NOMO-1 (cell line): ENCODE results near the gene KLF12.

Source experiments
- DNase-seq, 2 experiments: peaks; one replicate each; lab custom pipeline; 2025; ENCODE audit not compliant: unreplicated experiment in 2 of 2; lab: John Stamatoyannopoulos, UW

KLF12 gene

GRCh38 chr13:74135326-74136083 lies 1.3 kb upstream of the KLF12 start:
- DNase-seq = peak in 1 of 2 experiments; percentile 39

GRCh38 chr13:74134777-74135325 lies 647 bp upstream of the KLF12 start:
- DNase-seq = no peak

GRCh38 chr13:74133657-74134201 lies 475 bp downstream of the KLF12 start:
- no peak for DNase-seq

- DNase-seq = no peak
Observed at GRCh38 chr13:74132776-74133656, 1.2 kb downstream of the KLF12 start.

DNA sequence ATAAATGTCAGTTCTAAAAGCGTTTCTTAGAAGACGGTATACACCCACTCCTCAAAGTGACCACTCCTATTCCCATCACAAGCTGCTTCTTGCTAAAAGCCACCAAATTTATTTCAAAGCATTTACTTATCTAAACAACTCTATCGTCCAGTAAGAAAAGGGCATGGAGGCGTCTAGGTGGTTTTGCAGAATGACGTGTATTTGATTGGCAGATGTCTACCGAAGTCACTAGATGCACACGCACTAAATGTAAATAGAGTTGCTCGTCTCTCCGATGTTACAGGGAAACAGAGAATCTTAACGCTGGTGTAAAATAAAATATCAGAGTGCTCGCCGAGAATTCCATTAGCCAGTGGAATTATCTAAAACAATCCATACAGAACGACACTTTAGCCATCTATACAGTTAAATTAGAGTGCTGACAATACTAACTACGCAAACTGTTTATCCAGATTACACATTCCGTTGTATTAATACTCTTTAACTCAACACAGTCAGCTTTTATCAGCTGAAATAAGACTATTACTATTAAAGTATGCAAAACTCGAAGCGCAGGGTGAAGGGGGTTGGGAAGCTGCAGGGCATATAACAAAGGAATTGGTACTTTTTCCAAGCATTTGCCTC lies 1.9 kb downstream of the KLF12 start:
- no peak for DNase-seq

GRCh38 chr13:74131227-74131626 lies 3.0 kb downstream of the KLF12 start:
- no peak for DNase-seq

GRCh38 chr13:74129500-74130191 lies 4.6 kb downstream of the KLF12 start:
- no peak for DNase-seq

GRCh38 chr13:74128156-74128767 lies 5.9 kb downstream of the KLF12 start:
- DNase-seq = no peak

- DNase-seq = no peak
Observed at GRCh38 chr13:74118328-74118727, 15.9 kb downstream of the KLF12 start.

GRCh38 chr13:74117207-74117705 lies 16.9 kb downstream of the KLF12 start:
- no peak for DNase-seq

GRCh38 chr13:74115133-74115532 lies 19.1 kb downstream of the KLF12 start:
- DNase-seq = no peak

DNA sequence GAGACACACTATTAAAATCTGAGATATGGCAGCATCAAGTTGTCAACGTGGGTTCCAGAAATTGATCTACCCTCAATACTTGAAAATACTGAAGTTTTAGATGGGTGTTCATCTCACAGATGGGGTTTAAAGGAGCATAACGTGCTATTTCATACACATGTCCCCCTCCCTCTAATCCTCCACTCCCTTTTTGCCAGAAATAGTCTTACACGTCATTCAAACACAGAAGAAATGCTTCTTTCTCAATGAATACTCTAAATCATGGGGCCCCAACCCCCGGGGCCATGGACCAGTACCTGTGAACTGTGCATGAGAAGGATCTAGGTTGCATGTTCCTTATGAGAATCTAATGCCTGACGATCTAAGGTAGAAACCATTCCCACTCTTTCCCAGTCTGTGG lies 19.6 kb downstream of the KLF12 start:
- DNase-seq = no peak

DNA sequence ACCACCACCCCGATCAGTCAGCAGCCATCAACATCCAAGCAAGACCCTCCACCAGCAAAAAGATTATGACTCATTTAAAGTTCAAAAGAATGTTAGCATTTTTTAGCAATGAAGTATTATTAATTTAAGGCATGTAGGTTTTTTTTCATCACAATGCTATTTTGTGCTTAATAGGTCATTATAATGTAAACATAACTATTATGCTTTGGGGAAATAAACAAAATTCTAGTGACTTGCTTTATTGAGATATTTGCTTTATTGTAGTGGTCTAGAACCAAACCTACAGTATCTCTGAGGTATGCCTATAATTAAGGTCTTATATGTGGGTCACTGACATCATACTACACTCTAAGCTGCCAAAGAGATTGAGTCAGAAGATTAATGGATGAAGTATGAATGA lies 20.0 kb downstream of the KLF12 start:
- no peak for DNase-seq

GRCh38 chr13:74111901-74112824 lies 22.0 kb downstream of the KLF12 start:
- no peak for DNase-seq

- no peak for DNase-seq
Observed at GRCh38 chr13:74111399-74111798, 22.8 kb downstream of the KLF12 start.

DNA sequence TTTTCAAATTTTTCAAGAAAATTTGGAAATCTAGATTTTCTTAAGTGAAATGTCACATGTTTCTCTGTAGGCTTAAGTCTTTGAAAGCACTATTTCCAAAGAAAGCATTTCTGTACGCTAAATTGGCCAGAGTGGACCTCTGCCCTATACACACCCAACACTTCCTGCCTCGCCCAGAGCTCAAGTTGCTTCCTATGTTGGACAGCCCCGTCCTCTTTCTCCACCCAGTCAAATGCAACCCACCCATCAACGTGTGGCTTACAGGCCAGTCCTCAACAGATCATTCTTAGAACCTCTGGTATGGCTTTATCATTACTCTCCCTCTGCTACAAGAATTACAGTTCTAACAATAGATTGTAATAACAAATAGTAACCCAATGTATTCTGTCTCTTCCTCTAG lies 24.2 kb downstream of the KLF12 start:
- no peak for DNase-seq

GRCh38 chr13:74107598-74107997 lies 26.6 kb downstream of the KLF12 start:
- no peak for DNase-seq

- no peak for DNase-seq
Observed at GRCh38 chr13:74105871-74106270, 28.3 kb downstream of the KLF12 start.
